HCT116 (cell line): Measurements from ENCODE around the gene CLDN20. TPM values are rescaled to one million over a fixed set of nuclear protein-coding genes. Genes with fewer than 3 reads are reported as not detected.
"Not testable (repeated sequence)": the region's sequence is repeated elsewhere in the genome, so short reads cannot be mapped to it uniquely, and the experiment has no call there.

Source experiments
- ATAC-seq: fragments of 200-7000 bp; cut with Tn5 transposase; 2 replicates; pipeline ENCODE4 v1.9.1; 2020; ENCODE audit warnings: mild to moderate bottlenecking, moderate library complexity
- BruUV-seq: library from RNA; stranded (reverse); fragments of 400-500 nt; replicated peaks from 2 replicates; lab custom pipeline; 2021; lab: Mats Ljungman, UMichigan
- CTCF ChIA-PET: fragments of 300-600 bp; sonication (Branson Sonifier 250); formaldehyde crosslinking; loops from one replicate; lab custom pipeline; 2021; ENCODE audit warnings: antibody characterized with exemption; lab: Charles Lee
- POLR2A ChIA-PET: fragments of 300-600, 350-600 bp; sonication (Branson Sonifier 250); formaldehyde crosslinking; loops from one replicate; lab custom pipeline; 2021; ENCODE audit warnings: antibody characterized with exemption; lab: Charles Lee
- RAD21 ChIA-PET, 2 experiments: fragments of 300-600 bp; sonication (Branson Sonifier 250); formaldehyde crosslinking; loops; one replicate each; lab custom pipeline; 2023; ENCODE audit warnings: low total read pairs in 2 of 2; ENCODE audit not compliant: uncharacterized antibody in 2 of 2, unreplicated experiment in 2 of 2, low non-redundant PET in 1 of 2; lab: Charles Lee
- DNase-seq: peaks from one replicate; pipeline ENCODE4 v3.0.0-alpha.2; 2010; ENCODE audit warnings: low read depth, low spot score
- H2AFZ ChIP-seq: fragments of 200-600 bp; shearing (Covaris generic), sonication (generic); 2 replicates; pipeline ENCODE4 v1.6.1; 2017; ENCODE audit warnings: low read depth, mixed run types, mixed read lengths, antibody characterized with exemption, low read length; ENCODE audit not compliant: poor library complexity, severe bottlenecking
- H3K27ac ChIP-seq: 2 replicates; pipeline ENCODE4 v1.5.1; 2012; ENCODE audit warnings: low read depth, low read length
- H3K27me3 ChIP-seq: fragments of 200-600 bp; sonication (generic); 2 replicates; pipeline ENCODE4 v1.6.1; 2016; ENCODE audit warnings: mixed run types, low read length, mixed read lengths; ENCODE audit not compliant: insufficient read depth
- H3K36me3 ChIP-seq, 2 experiments: fragments of 200-500 bp in 1 of 2; fragments of 200-600 bp in 1 of 2; sonication (Bioruptor generic) in 1 of 2; sonication (generic) in 1 of 2; 2 replicates each; pipeline versions ENCODE4 v1.5.1 to v1.6.1; 2014 to 2016; ENCODE audit warnings: low read length in 2 of 2, inconsistent platforms in 1 of 2, mixed read lengths in 1 of 2, mixed run types in 1 of 2; ENCODE audit not compliant: insufficient read depth in 2 of 2, control insufficient read depth in 1 of 2
- H3K4me1 ChIP-seq, 2 experiments: fragments of 200-600 bp in 1 of 2; sonication (generic) in 1 of 2; 2 replicates each; pipeline versions ENCODE4 v1.5.1 to v1.6.1; 2012 to 2017; ENCODE audit warnings: low read length in 2 of 2, inconsistent platforms in 1 of 2, mild to moderate bottlenecking in 1 of 2, mixed read lengths in 1 of 2, mixed run types in 1 of 2, moderate library complexity in 1 of 2; ENCODE audit not compliant: insufficient read depth in 2 of 2, control insufficient read depth in 1 of 2
- H3K4me2 ChIP-seq: fragments of 200-600 bp; sonication (generic); 2 replicates; pipeline ENCODE4 v1.6.1; 2017; ENCODE audit warnings: mixed run types, low read length, mixed read lengths
- H3K4me3 ChIP-seq, 2 experiments: fragments of 200-600 bp in 1 of 2; sonication (generic) in 1 of 2; replicated peaks in 1 of 2; 2 replicates each; pipeline ENCODE4 v1.5.1; 2011 to 2016; ENCODE audit warnings: low read length in 2 of 2, control low read depth in 1 of 2, low read depth in 1 of 2, mild to moderate bottlenecking in 1 of 2, mixed read lengths in 1 of 2, mixed run types in 1 of 2
- H3K79me2 ChIP-seq: fragments of 200-600 bp; sonication (generic); 2 replicates; pipeline ENCODE4 v1.6.1; 2017; ENCODE audit warnings: mild to moderate bottlenecking, mixed run types, low read length, moderate library complexity, mixed read lengths; ENCODE audit not compliant: insufficient read depth
- H3K9ac ChIP-seq: fragments of 200-600 bp; sonication (generic); 2 replicates; pipeline ENCODE4 v1.6.1; 2016; ENCODE audit warnings: low read length, mixed read lengths
- H3K9me2 ChIP-seq: fragments of 200-600 bp; sonication (generic), shearing (Covaris generic); 2 replicates; pipeline ENCODE4 v1.6.1; 2017; ENCODE audit warnings: mixed run types, mild to moderate bottlenecking, moderate library complexity; ENCODE audit not compliant: insufficient read depth
- H3K9me3 ChIP-seq, 2 experiments: fragments of 200-500 bp in 1 of 2; fragments of 200-600 bp in 1 of 2; sonication (Bioruptor generic) in 1 of 2; sonication (generic) in 1 of 2; 2 replicates each; pipeline ENCODE4 v1.6.1; 2014 to 2017; ENCODE audit warnings: low read length in 2 of 2, mixed read lengths in 2 of 2, inconsistent platforms in 1 of 2, low read depth in 1 of 2, mild to moderate bottlenecking in 1 of 2, mixed run types in 1 of 2, moderate library complexity in 1 of 2; ENCODE audit not compliant: control insufficient read depth in 1 of 2, insufficient read depth in 1 of 2
- H4K20me1 ChIP-seq: fragments of 200-600 bp; sonication (generic), shearing (Covaris generic); 2 replicates; pipeline ENCODE4 v1.6.1; 2017; ENCODE audit warnings: mixed run types, mild to moderate bottlenecking, moderate library complexity; ENCODE audit not compliant: insufficient read depth
- ATF3 ChIP-seq: IDR thresholded peaks from 2 replicates; pipeline ENCODE4 v1.6.1; 2012
- CBX3 ChIP-seq: IDR thresholded peaks from 2 replicates; pipeline ENCODE4 v1.6.1; 2012; ENCODE audit warnings: low read depth
- CEBPB ChIP-seq: IDR thresholded peaks from 2 replicates; pipeline ENCODE4 v1.6.1; 2012; ENCODE audit warnings: low read depth
- EZH2phosphoT487 ChIP-seq: fragments of 200-600 bp; IDR thresholded peaks from 2 replicates; pipeline ENCODE4 v1.6.1; 2018; ENCODE audit warnings: antibody characterized with exemption, borderline replicate concordance
- JUND ChIP-seq: IDR thresholded peaks from 2 replicates; pipeline ENCODE4 v1.6.1; 2012
- POLR2AphosphoS5 ChIP-seq: IDR thresholded peaks from 2 replicates; pipeline ENCODE4 v1.6.1; 2011; ENCODE audit warnings: mild to moderate bottlenecking, low read depth, low read length, moderate library complexity
- SIN3A ChIP-seq: IDR thresholded peaks from 2 replicates; pipeline ENCODE4 v1.6.1; 2012; ENCODE audit warnings: low read depth
- SRF ChIP-seq: IDR thresholded peaks from 2 replicates; pipeline ENCODE4 v1.6.1; 2012; ENCODE audit warnings: low read depth
- TCF7L2 ChIP-seq: IDR thresholded peaks from 2 replicates; pipeline ENCODE4 v1.7.0; 2011; ENCODE audit warnings: borderline replicate concordance, inconsistent platforms; ENCODE audit not compliant: insufficient read depth, insufficient read length; ENCODE audit errors: extremely low read depth
- YY1 ChIP-seq: IDR thresholded peaks from 2 replicates; pipeline ENCODE4 v1.6.1; 2011; ENCODE audit warnings: low read length, low read depth, moderate library complexity, mild to moderate bottlenecking; ENCODE audit not compliant: insufficient replicate concordance; ENCODE audit errors: extremely low read depth
- ZNF274 ChIP-seq: fragments of 200-500 bp; sonication (Bioruptor generic); IDR thresholded peaks from 2 replicates; pipeline ENCODE4 v1.6.1; 2014; ENCODE audit warnings: mild to moderate bottlenecking, low read depth, low read length, inconsistent platforms
- intact Hi-C: fragments of 100-400 bp; cut with micrococcal nuclease; formaldehyde crosslinking; loops from 2 replicates; pipeline ENCODE4 v1.10.0; 2022
- total RNA-seq: library from RNA; stranded (reverse); gene quantifications from one replicate; pipeline ENCODE4 v1.2.1, GENCODE V29; 2021; ENCODE audit not compliant: unreplicated experiment
- TF ChIP-seq, protein P1 (sequence below): IDR thresholded peaks from 2 replicates; pipeline ENCODE4 v1.6.1; 2012; ENCODE audit warnings: low read depth

CLDN20 gene
- total RNA-seq, 1 experiment from 2014 or later = not detected

- Histone ChIP-seq H3K36me3 (no peaks in the 10 kb centered on the region), H3K4me1 (peaks cover 0 to 13% of the 10 kb centered on the region in 2 experiments; a peak in 2 of 4 replicates), H3K9me3 (no peaks in the 10 kb centered on the region), H3K9ac (no peak overlapping the region), H3K9me2 (no peaks in the 10 kb centered on the region), H3K4me2 (no peak overlapping the region), H4K20me1 (no peaks in the 10 kb centered on the region), H3K27me3 (no peaks in the 10 kb centered on the region), H3K79me2 (no peaks in the 10 kb centered on the region), H3K27ac (no peak overlapping the region), H3K4me3 (no peak overlapping the region), H2AFZ (no peak overlapping the region)
- ChIA-PET CTCF (no interaction called here), RAD21 (no interaction called here), POLR2A (no interaction called here)
- DNase-seq = no peak
- BruUV-seq = no TSS peak
- intact Hi-C loops = no loop called here
- TF ChIP-seq EZH2phosphoT487 (no peak), POLR2AphosphoS5 (no peak), ATF3 (no peak), JUND (no peak), CBX3 (no peak), SRF (no peak), ZNF274 (no peak), TCF7L2 (no peak), SIN3A (no peak), YY1 (no peak), CEBPB (no peak)
- TF ChIP-seq, protein P1, sequence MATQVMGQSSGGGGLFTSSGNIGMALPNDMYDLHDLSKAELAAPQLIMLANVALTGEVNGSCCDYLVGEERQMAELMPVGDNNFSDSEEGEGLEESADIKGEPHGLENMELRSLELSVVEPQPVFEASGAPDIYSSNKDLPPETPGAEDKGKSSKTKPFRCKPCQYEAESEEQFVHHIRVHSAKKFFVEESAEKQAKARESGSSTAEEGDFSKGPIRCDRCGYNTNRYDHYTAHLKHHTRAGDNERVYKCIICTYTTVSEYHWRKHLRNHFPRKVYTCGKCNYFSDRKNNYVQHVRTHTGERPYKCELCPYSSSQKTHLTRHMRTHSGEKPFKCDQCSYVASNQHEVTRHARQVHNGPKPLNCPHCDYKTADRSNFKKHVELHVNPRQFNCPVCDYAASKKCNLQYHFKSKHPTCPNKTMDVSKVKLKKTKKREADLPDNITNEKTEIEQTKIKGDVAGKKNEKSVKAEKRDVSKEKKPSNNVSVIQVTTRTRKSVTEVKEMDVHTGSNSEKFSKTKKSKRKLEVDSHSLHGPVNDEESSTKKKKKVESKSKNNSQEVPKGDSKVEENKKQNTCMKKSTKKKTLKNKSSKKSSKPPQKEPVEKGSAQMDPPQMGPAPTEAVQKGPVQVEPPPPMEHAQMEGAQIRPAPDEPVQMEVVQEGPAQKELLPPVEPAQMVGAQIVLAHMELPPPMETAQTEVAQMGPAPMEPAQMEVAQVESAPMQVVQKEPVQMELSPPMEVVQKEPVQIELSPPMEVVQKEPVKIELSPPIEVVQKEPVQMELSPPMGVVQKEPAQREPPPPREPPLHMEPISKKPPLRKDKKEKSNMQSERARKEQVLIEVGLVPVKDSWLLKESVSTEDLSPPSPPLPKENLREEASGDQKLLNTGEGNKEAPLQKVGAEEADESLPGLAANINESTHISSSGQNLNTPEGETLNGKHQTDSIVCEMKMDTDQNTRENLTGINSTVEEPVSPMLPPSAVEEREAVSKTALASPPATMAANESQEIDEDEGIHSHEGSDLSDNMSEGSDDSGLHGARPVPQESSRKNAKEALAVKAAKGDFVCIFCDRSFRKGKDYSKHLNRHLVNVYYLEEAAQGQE = no peak
- ATAC-seq = no peak
Measured at GRCh38 chr6:155228546-155229166, 35.2 kb upstream of the CLDN20 start.

DNA sequence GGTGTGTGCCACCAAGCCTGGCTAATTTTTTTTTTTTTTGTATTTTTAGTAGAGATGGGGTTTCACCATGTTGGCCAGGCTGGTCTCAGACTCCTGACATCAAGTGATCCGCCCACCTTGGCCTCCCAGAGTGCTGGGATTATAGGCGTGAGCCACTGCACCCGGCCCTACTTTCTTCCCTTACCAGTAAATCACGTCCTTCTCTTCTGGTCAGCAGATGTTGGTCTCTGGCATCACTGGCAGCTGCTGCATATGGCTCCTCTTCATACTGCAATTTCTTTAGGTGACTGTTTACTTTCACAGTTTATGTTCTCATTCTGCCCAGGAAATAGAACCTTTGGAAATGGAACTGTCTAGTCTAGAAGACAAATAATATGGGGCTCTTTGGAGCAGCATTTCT lies 32.8 kb upstream of the CLDN20 start:
- H3K79me2 ChIP-seq, H2AFZ ChIP-seq, H3K4me3 ChIP-seq, CTCF ChIA-PET, H3K4me1 ChIP-seq, H4K20me1 ChIP-seq, H3K27me3 ChIP-seq, POLR2A ChIA-PET, H3K9ac ChIP-seq, H3K27ac ChIP-seq, H3K9me3 ChIP-seq, H3K4me2 ChIP-seq, RAD21 ChIA-PET, ATAC-seq, DNase-seq, intact Hi-C loops, H3K9me2 ChIP-seq, H3K36me3 ChIP-seq, BruUV-seq: not testable (repeated sequence)
